IMR-90 (cell line): ENCODE data around the gene MOV10L1. TPM values are rescaled to one million over a fixed set of nuclear protein-coding genes. Genes with fewer than 3 reads are reported as not detected.

Experiments used
- MAFK ChIP-seq: IDR thresholded peaks from 2 replicates; pipeline ENCODE4 v1.6.1; 2012; ENCODE audit warnings: low read depth, low read length, improper control_type of control experiment
- polyA plus RNA-seq, 3 experiments: library from polyadenylated mRNA; depleted of rRNA; stranded (reverse); fragments of >200 nt; gene quantifications; 2 replicates each; pipeline ENCODE4 v1.2.3, GENCODE V29; 2012; ENCODE audit warnings: low replicate concordance in 1 of 3
- total RNA-seq: library from RNA; depleted of rRNA; stranded (reverse); fragments of >200 nt; gene quantifications from 2 replicates; pipeline ENCODE4 v1.2.3, GENCODE V29; 2012
- TF ChIP-seq, protein P1 (sequence below): fragments of 150-350 bp; IDR thresholded peaks from 2 replicates; pipeline ENCODE4 v1.6.1; 2017; ENCODE audit warnings: mild to moderate bottlenecking, antibody characterized with exemption, low read length, low read depth

The MOV10L1 gene
- total and polyA plus RNA-seq, 2 of the 4 experiments (the other 2 are of a cell fraction) = 0.72 to 1.4 TPM

DNA sequence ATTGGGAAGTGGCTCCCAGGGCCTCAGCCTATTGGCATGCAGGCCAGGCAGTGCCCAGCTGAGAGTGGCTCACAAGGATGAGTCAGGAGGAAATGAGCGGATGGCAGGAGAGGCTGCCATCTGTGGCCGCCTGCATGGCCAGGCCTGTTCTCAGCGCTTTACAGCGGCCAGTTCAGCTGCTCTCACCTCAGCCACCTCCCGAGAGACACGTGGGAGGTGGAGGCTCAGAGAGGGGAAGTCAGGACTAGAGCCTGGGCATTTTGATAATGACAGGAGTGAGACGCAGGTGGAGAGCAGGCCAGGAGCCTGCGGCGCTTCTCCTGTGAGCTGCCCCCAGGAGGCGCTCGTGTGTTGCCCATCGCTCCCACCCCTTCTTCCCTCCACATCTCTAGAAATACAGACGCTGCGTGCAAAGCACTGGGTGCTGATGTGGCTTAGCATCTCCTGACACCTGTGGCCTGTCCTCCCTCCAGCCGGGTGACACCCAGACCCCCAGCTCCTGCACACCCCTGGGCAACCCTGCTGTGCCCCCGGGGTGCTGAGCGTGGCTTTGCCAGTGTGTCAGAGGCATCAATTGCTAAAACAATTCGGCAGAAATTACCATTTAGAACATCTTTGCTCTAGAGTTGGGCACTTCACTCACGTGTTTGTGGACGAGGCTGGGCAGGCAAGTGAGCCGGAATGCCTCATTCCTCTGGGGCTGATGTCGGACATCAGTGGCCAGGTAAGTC lies 59.4 kb downstream of the MOV10L1 start (continued):
- TF ChIP-seq, protein P1, sequence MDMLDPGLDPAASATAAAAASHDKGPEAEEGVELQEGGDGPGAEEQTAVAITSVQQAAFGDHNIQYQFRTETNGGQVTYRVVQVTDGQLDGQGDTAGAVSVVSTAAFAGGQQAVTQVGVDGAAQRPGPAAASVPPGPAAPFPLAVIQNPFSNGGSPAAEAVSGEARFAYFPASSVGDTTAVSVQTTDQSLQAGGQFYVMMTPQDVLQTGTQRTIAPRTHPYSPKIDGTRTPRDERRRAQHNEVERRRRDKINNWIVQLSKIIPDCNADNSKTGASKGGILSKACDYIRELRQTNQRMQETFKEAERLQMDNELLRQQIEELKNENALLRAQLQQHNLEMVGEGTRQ = no peak
- no peak for TF ChIP-seq MAFK
